HEK293 (cell line): ENCODE measurements around the gene KRTDAP.

Source experiments
- CTCF ChIA-PET: fragments of 350-600 bp; formaldehyde crosslinking; extraction: SDS; loops from one replicate; lab custom pipeline; 2021; ENCODE audit warnings: antibody characterized with exemption; lab: Yijun Ruan, JAX
- POLR2A ChIA-PET: fragments of 300-600 bp; formaldehyde crosslinking; extraction: SDS; loops from one replicate; lab custom pipeline; 2020; ENCODE audit warnings: antibody characterized with exemption, inconsistent platforms; lab: Yijun Ruan, JAX
- H3K27ac ChIP-seq: fragments of 200-500 bp; sonication (Bioruptor generic); 2 replicates; pipeline ENCODE4 v1.5.1; 2014; ENCODE audit warnings: low read depth, low read length, control low read depth, inconsistent platforms; ENCODE audit errors: extremely low read depth
- H3K36me3 ChIP-seq, 2 experiments: fragments of 200-500 bp in 1 of 2; sonication (Bioruptor generic) in 1 of 2; 1 replicate in 1 of 2; 2 replicates in 1 of 2; pipeline ENCODE4 v1.5.1; 2014 to 2017; ENCODE audit warnings: inconsistent platforms in 2 of 2, low read length in 2 of 2; ENCODE audit not compliant: control insufficient read depth in 2 of 2, insufficient read depth in 1 of 2
- H3K4me1 ChIP-seq: fragments of 200-500 bp; sonication (Bioruptor generic); 2 replicates; pipeline ENCODE4 v1.5.1; 2014; ENCODE audit warnings: mild to moderate bottlenecking, low read length, inconsistent platforms; ENCODE audit not compliant: control insufficient read depth, insufficient read depth
- H3K4me3 ChIP-seq: 2 replicates; pipeline ENCODE4 v1.5.1; 2011; ENCODE audit warnings: low read depth, mild to moderate bottlenecking, control low read depth, low read length, moderate library complexity
- H3K9me3 ChIP-seq: fragments of 200-500 bp; sonication (Bioruptor generic); 2 replicates; pipeline ENCODE4 v1.5.1; 2014; ENCODE audit warnings: low read depth, low read length, inconsistent platforms; ENCODE audit not compliant: control insufficient read depth, insufficient read depth
- BCL11B ChIP-seq: fragments of 450-650 bp; formaldehyde crosslinking; IDR thresholded peaks from 2 replicates; pipeline ENCODE4 v1.5.1; 2016; ENCODE audit warnings: low read depth, missing biosample characterization, missing genetic modification characterization
- EGR2 ChIP-seq: fragments of 450-650 bp; formaldehyde crosslinking; IDR thresholded peaks from 2 replicates; pipeline ENCODE4 v1.5.1; 2016; ENCODE audit warnings: low read depth, missing biosample characterization, missing genetic modification characterization
- GLIS1 ChIP-seq: fragments of 450-650 bp; formaldehyde crosslinking; IDR thresholded peaks from 2 replicates; pipeline ENCODE4 v1.5.1; 2016; ENCODE audit warnings: missing biosample characterization, missing genetic modification characterization
- HIC1 ChIP-seq: fragments of 450-650 bp; formaldehyde crosslinking; IDR thresholded peaks from 2 replicates; pipeline ENCODE4 v1.5.1; 2016; ENCODE audit warnings: missing biosample characterization, missing genetic modification characterization
- KLF1 ChIP-seq: fragments of 450-650 bp; formaldehyde crosslinking; IDR thresholded peaks from 2 replicates; pipeline ENCODE4 v1.5.1; 2016; ENCODE audit warnings: missing biosample characterization, missing genetic modification characterization
- KLF17 ChIP-seq: fragments of 450-650 bp; formaldehyde crosslinking; IDR thresholded peaks from 2 replicates; pipeline ENCODE4 v1.5.1; 2016; ENCODE audit warnings: missing biosample characterization, missing genetic modification characterization
- KLF9 ChIP-seq: fragments of 450-650 bp; formaldehyde crosslinking; IDR thresholded peaks from 2 replicates; pipeline ENCODE4 v1.5.1; 2016; ENCODE audit warnings: missing biosample characterization, missing genetic modification characterization, low read depth
- ZBTB48 ChIP-seq: fragments of 450-650 bp; formaldehyde crosslinking; IDR thresholded peaks from 2 replicates; pipeline ENCODE4 v1.5.1; 2016; ENCODE audit warnings: missing biosample characterization, missing genetic modification characterization
- ZBTB7A ChIP-seq: fragments of 450-650 bp; formaldehyde crosslinking; IDR thresholded peaks from 2 replicates; pipeline ENCODE4 v1.5.1; 2016; ENCODE audit warnings: low read depth, missing biosample characterization, missing genetic modification characterization
- ZFHX2 ChIP-seq: fragments of 450-650 bp; formaldehyde crosslinking; conservative IDR thresholded peaks from 2 replicates; pipeline ENCODE4 v1.5.1; 2016; ENCODE audit warnings: missing biosample characterization, missing genetic modification characterization
- ZIC2 ChIP-seq: fragments of 450-650 bp; formaldehyde crosslinking; IDR thresholded peaks from 2 replicates; pipeline ENCODE4 v1.5.1; 2016; ENCODE audit warnings: missing biosample characterization, missing genetic modification characterization
- ZNF324 ChIP-seq: fragments of 450-650 bp; formaldehyde crosslinking; IDR thresholded peaks from 2 replicates; pipeline ENCODE4 v1.5.1; 2016; ENCODE audit warnings: missing biosample characterization, missing genetic modification characterization
- ZNF549 ChIP-seq: fragments of 450-650 bp; IDR thresholded peaks from 2 replicates; pipeline ENCODE4 v1.5.1; 2018; ENCODE audit warnings: missing biosample characterization, missing genetic modification characterization, mild to moderate bottlenecking, inconsistent platforms, moderate library complexity
- ZNF677 ChIP-seq: fragments of 450-650 bp; IDR thresholded peaks from 2 replicates; pipeline ENCODE4 v1.5.0; 2018; ENCODE audit warnings: missing biosample characterization, mild to moderate bottlenecking, missing genetic modification characterization, moderate library complexity
- ZNF704 ChIP-seq: fragments of 450-650 bp; formaldehyde crosslinking; IDR thresholded peaks from 2 replicates; pipeline ENCODE4 v1.5.1; 2016; ENCODE audit warnings: missing biosample characterization, missing genetic modification characterization
- ZNF777 ChIP-seq: fragments of 450-650 bp; formaldehyde crosslinking; IDR thresholded peaks from 2 replicates; pipeline ENCODE4 v1.5.1; 2017; ENCODE audit warnings: missing biosample characterization, missing genetic modification characterization, borderline replicate concordance
- ZNF785 ChIP-seq: fragments of 450-650 bp; formaldehyde crosslinking; IDR thresholded peaks from 2 replicates; pipeline ENCODE4 v1.5.1; 2016; ENCODE audit warnings: missing biosample characterization, missing genetic modification characterization

KRTDAP gene

GRCh38 chr19:35518313-35518712 lies 28.0 kb upstream of the KRTDAP start (continued):
- TF ChIP-seq ZNF549 (tag by site-specific recombination), result no peak
- 0 out of 2 replicates have a peak, but pooled peaks have one; percentile 15 for TF ChIP-seq GLIS1 (tag by site-specific recombination)
- TF ChIP-seq ZNF785, result no peak
- TF ChIP-seq BCL11B (tag by site-specific recombination), result no peak

- POLR2A ChIA-PET, result interaction anchor here (1.3 kb wide), 1 partner anchor 12 kb away, joined by 3 read pairs; no protein-coding TSS in a partner anchor
- no peak overlapping the region for H3K4me3 ChIP-seq
- TF ChIP-seq ZNF324 (tag by site-specific recombination) (no peak), KLF9 (no peak)
- TF ChIP-seq, all 188 proteins: peak for 0
- Histone ChIP-seq H3K9me3 (no peaks in the 10 kb centered on the region), H3K4me1 (no peaks in the 10 kb centered on the region), H3K36me3 (no peaks in the 10 kb centered on the region; a peak in 1 of 3 replicates), H3K27ac (no peak overlapping the region)
- CTCF ChIA-PET, result interaction anchor here (0.5 to 3.4 kb wide), 5 partner anchors 10 to 36 kb away, joined by 3 to 23 read pairs (median 4); no protein-coding TSS in a partner anchor
These were observed 27.1 kb upstream of the KRTDAP start for GRCh38 chr19:35517342-35517741.

GRCh38 chr19:35516310-35516709 lies 26.0 kb upstream of the KRTDAP start:
- CTCF ChIA-PET, result interaction anchor here (1.7 to 3.4 kb wide), 3 partner anchors 10 to 163 kb away, joined by 5 to 23 read pairs (median 13); no protein-coding TSS in a partner anchor

GRCh38 chr19:35514282-35514809 lies 24.1 kb upstream of the KRTDAP start:
- POLR2A ChIA-PET, result no interaction called here
- H3K4me1 ChIP-seq, result peaks cover 4% of the 10 kb centered on the region
- H3K27ac ChIP-seq, result no peak overlapping the region
- H3K36me3 ChIP-seq, result no peaks in the 10 kb centered on the region; a peak in 1 of 3 replicates
- no peaks in the 10 kb centered on the region for H3K9me3 ChIP-seq
- H3K4me3 ChIP-seq, result no peak overlapping the region
- CTCF ChIA-PET, result interaction anchor here (0.7 to 2.4 kb wide), 8 partner anchors 8 to 875 kb away, joined by 3 to 10 read pairs (median 4); no protein-coding TSS in a partner anchor
- peak; percentile 31; the same call in 1 of the 2 replicates for TF ChIP-seq ZIC2
- TF ChIP-seq KLF17 (tag by site-specific recombination), result peak; percentile 65
- TF ChIP-seq EGR2 (tag by site-specific recombination), result peak; percentile 89
- TF ChIP-seq ZFHX2 (tag by site-specific recombination), result peak; percentile 78
- TF ChIP-seq ZBTB7A, result no peak
- TF ChIP-seq ZBTB48, result peak; percentile 28; the same call in 1 of the 2 replicates
- no peak for TF ChIP-seq ZNF677 (tag by site-specific recombination)
- 0 out of 2 replicates have a peak, but pooled peaks have one; percentile 13 for TF ChIP-seq HIC1
- TF ChIP-seq KLF1 (tag by site-specific recombination), result peak; percentile 65

More at GRCh38 chr19:35516310-35516709, 26.0 kb upstream of the KRTDAP start:
- no peak overlapping the region for H3K27ac ChIP-seq
- H3K9me3 ChIP-seq, result no peaks in the 10 kb centered on the region
- POLR2A ChIA-PET, result interaction anchor here (0.6 to 1.3 kb wide), 2 partner anchors 13 to 61 kb away, joined by 3 to 7 read pairs; no protein-coding TSS in a partner anchor
- H3K36me3 ChIP-seq, result no peaks in the 10 kb centered on the region; a peak in 1 of 3 replicates
- TF ChIP-seq ZNF704 (tag by site-specific recombination) (0 out of 2 replicates have a peak, but pooled peaks have one; percentile 4), ZNF777 (no peak)
- no peak overlapping the region for H3K4me3 ChIP-seq
- H3K4me1 ChIP-seq, result no peaks in the 10 kb centered on the region
